ENCODE measurements around the gene AVPR1A. TPM values are rescaled to one million over a fixed set of nuclear protein-coding genes. Genes with fewer than 3 reads are reported as not detected.

The AVPR1A gene
- total and polyA plus RNA-seq, 4 donors, result 0.17 to 5.5 (median 0.68) TPM

DNA sequence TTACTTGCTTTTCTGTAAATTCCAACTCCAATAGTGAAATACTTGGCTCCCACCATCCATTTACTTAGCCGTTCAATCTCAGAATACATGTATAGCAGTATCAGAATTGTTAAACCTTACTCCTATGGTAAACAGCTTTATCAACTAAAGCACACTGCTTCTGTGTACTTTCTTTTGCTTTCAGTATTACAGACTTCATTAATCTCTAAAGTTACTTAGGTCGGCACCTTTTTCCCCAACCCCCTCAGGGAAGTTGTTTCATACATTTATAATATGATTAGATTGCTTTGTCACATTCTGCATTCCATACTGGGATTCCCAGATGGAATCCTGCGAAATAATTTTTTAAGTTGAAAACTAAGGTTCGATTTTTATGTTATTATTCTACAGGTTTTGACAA is 12.5 kb downstream of the AVPR1A start:
- no peak overlapping the region for H3K9ac ChIP-seq (ENCODE audit: insufficient read depth in 1 of 2, low read length in 2 of 2)
- H3K27me3 ChIP-seq (ENCODE audit: control insufficient read depth in 3 of 3, insufficient read depth in 3 of 3, low read length in 2 of 3), result no peaks in the 10 kb centered on the region
- ATAC-seq (ENCODE audit: insufficient read depth, low FRiP score), result no peak
- 67 to 90% methylated on average over 4 of the region's 4 CpGs for WGBS, 2 donors
- TF ChIP-seq, protein P1, sequence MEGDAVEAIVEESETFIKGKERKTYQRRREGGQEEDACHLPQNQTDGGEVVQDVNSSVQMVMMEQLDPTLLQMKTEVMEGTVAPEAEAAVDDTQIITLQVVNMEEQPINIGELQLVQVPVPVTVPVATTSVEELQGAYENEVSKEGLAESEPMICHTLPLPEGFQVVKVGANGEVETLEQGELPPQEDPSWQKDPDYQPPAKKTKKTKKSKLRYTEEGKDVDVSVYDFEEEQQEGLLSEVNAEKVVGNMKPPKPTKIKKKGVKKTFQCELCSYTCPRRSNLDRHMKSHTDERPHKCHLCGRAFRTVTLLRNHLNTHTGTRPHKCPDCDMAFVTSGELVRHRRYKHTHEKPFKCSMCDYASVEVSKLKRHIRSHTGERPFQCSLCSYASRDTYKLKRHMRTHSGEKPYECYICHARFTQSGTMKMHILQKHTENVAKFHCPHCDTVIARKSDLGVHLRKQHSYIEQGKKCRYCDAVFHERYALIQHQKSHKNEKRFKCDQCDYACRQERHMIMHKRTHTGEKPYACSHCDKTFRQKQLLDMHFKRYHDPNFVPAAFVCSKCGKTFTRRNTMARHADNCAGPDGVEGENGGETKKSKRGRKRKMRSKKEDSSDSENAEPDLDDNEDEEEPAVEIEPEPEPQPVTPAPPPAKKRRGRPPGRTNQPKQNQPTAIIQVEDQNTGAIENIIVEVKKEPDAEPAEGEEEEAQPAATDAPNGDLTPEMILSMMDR (IDR thresholded peaks at IDR 0.05; ENCODE audit: control extremely low read depth, extremely low read depth), result no peak
- no peaks in the 10 kb centered on the region for H3K36me3 ChIP-seq (ENCODE audit: control insufficient read depth in 4 of 4, insufficient read depth in 4 of 4, low read length in 4 of 4)
- DNase-seq, result no peak
- H3K9me3 ChIP-seq (ENCODE audit: control insufficient read depth in 4 of 4, insufficient read depth in 3 of 4, low read length in 3 of 4), result no peaks in the 10 kb centered on the region
- no peak overlapping the region for H3K4me3 ChIP-seq
- H3K27ac ChIP-seq (ENCODE audit: low read depth in 1 of 2, low read length in 1 of 2), result no peak overlapping the region
- no peaks in the 10 kb centered on the region for H3K4me1 ChIP-seq (ENCODE audit: control insufficient read depth in 5 of 5, insufficient read depth in 5 of 5, low read length in 5 of 5)

DNA sequence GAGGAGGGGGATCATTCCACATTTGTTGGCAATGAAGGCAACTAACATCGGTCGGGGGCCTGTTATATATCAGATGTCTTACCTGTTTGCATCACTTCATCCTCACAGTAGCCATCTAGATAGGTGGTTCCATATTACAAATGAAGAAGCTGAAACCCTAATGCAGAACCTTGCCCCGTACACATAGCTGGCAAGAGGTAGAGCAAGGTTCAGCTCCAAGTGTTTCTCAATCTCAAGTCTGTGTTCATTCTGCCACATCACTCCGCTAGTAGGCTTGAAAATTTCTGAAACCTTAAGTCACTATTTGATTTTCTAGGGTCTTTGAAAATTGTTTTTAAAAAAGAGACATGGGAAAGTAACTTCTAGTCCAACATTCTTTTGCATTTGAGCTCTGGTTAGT is 17.0 kb downstream of the AVPR1A start:
- ATAC-seq (ENCODE audit: insufficient read depth, low FRiP score), result no peak
- no peak for DNase-seq
- Histone ChIP-seq H3K9ac (ENCODE audit: insufficient read depth in 1 of 2, low read length in 2 of 2) (no peak overlapping the region), H3K4me3 (no peak overlapping the region), H3K9me3 (ENCODE audit: control insufficient read depth in 4 of 4, insufficient read depth in 3 of 4, low read length in 3 of 4) (no peaks in the 10 kb centered on the region), H3K36me3 (ENCODE audit: control insufficient read depth in 4 of 4, insufficient read depth in 4 of 4, low read length in 4 of 4) (no peaks in the 10 kb centered on the region), H3K27me3 (ENCODE audit: control insufficient read depth in 3 of 3, insufficient read depth in 3 of 3, low read length in 2 of 3) (no peaks in the 10 kb centered on the region), H3K4me1 (ENCODE audit: control insufficient read depth in 5 of 5, insufficient read depth in 5 of 5, low read length in 5 of 5) (no peaks in the 10 kb centered on the region), H3K27ac (ENCODE audit: low read depth in 1 of 2, low read length in 1 of 2) (no peak overlapping the region)
- TF ChIP-seq, protein P1 (IDR thresholded peaks at IDR 0.05; ENCODE audit: control extremely low read depth, extremely low read depth), result no peak
- WGBS, 2 donors, result 88% methylated on average over 4 of the region's 4 CpGs

DNA sequence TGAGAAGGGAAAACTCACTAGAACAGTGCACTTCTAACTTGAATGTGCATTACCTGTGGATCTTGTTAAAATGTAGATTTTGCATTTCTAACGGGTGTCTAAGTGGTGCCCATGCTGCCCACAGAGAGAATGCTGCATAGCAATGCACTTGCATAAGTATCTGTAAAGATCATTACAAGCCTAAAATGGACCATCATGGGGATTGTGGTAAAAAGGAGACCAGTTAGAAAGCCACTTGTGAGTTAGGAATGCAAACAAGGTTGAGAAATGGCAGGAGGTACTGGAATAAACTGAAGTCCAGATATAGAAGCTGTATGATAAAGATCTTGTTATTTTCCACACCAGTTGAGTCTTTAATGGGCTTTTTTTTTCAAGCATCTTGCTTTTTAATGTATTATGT is 18.8 kb downstream of the AVPR1A start:
- TF ChIP-seq, protein P1 (IDR thresholded peaks at IDR 0.05; ENCODE audit: control extremely low read depth, extremely low read depth), result no peak
- DNase-seq, result no peak
- ATAC-seq (ENCODE audit: insufficient read depth, low FRiP score), result no peak
- 68 to 83% methylated on average over 1 of the region's 1 CpG for WGBS, 2 donors
- Histone ChIP-seq H3K4me3 (no peak overlapping the region), H3K4me1 (ENCODE audit: control insufficient read depth in 5 of 5, insufficient read depth in 5 of 5, low read length in 5 of 5) (no peaks in the 10 kb centered on the region), H3K36me3 (ENCODE audit: control insufficient read depth in 4 of 4, insufficient read depth in 4 of 4, low read length in 4 of 4) (no peaks in the 10 kb centered on the region), H3K9ac (ENCODE audit: insufficient read depth in 1 of 2, low read length in 2 of 2) (no peak overlapping the region), H3K27me3 (ENCODE audit: control insufficient read depth in 3 of 3, insufficient read depth in 3 of 3, low read length in 2 of 3) (no peaks in the 10 kb centered on the region), H3K27ac (ENCODE audit: low read depth in 1 of 2, low read length in 1 of 2) (no peak overlapping the region), H3K9me3 (ENCODE audit: control insufficient read depth in 4 of 4, insufficient read depth in 3 of 4, low read length in 3 of 4) (no peaks in the 10 kb centered on the region)

DNA sequence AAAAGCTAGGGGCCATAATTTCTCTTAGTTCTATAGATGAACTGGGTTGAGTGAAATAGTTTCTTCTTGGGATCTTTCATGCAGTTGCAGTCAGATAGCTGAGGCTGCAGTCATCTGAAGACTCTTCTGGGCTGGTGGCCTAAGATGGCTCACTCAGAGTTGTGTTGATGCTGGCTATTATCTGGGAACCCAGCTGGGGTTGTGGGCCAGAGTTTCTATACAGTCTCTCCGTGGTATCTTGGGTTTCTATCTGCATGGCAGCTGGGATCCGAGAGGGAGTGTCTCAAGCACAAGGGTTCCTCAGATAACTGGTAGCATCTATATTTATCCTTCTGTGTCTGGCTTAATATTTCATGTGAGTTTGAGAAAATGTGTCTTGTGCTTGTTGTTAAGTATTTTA is 21.1 kb downstream of the AVPR1A start:
- H3K4me3 ChIP-seq, result no peak overlapping the region
- no peaks in the 10 kb centered on the region for H3K4me1 ChIP-seq (ENCODE audit: control insufficient read depth in 5 of 5, insufficient read depth in 5 of 5, low read length in 5 of 5)
- no peaks in the 10 kb centered on the region for H3K9me3 ChIP-seq (ENCODE audit: control insufficient read depth in 4 of 4, insufficient read depth in 3 of 4, low read length in 3 of 4)
- no peaks in the 10 kb centered on the region for H3K27me3 ChIP-seq (ENCODE audit: control insufficient read depth in 3 of 3, insufficient read depth in 3 of 3, low read length in 2 of 3)
- WGBS, 2 donors, result 65 to 86% methylated on average over 2 of the region's 2 CpGs
- no peaks in the 10 kb centered on the region for H3K36me3 ChIP-seq (ENCODE audit: control insufficient read depth in 4 of 4, insufficient read depth in 4 of 4, low read length in 4 of 4)
- TF ChIP-seq, protein P1 (IDR thresholded peaks at IDR 0.05; ENCODE audit: control extremely low read depth, extremely low read depth), result no peak
- ATAC-seq (ENCODE audit: insufficient read depth, low FRiP score) (no peak), DNase-seq (no peak)
- H3K9ac ChIP-seq (ENCODE audit: insufficient read depth in 1 of 2, low read length in 2 of 2), result no peak overlapping the region
- no peak overlapping the region for H3K27ac ChIP-seq (ENCODE audit: low read depth in 1 of 2, low read length in 1 of 2)
